SK-N-SH treated with all-trans-retinoic acid at 6 μM for 48 hours (cell line): ENCODE measurements around the gene MYO5C.

Source experiments
- ATAC-seq: fragments of 200-7000 bp; cut with Tn5 transposase; 3 replicates; pipeline ENCODE4 v1.9.1; 2020; ENCODE audit warnings: mild to moderate bottlenecking, moderate library complexity
- ARNTL ChIP-seq: fragments of 450-650 bp; formaldehyde crosslinking; IDR thresholded peaks from 2 replicates; pipeline ENCODE4 v1.5.0; 2020; ENCODE audit warnings: low read depth, mild to moderate bottlenecking, moderate library complexity, borderline replicate concordance
- BACH2 ChIP-seq: fragments of 250-450 bp; sonication (Bioruptor Pico); IDR thresholded peaks from 2 replicates; pipeline ENCODE4 v1.9.0; 2021; ENCODE audit warnings: mild to moderate bottlenecking, borderline replicate concordance
- CSDC2 ChIP-seq: fragments of 250-450 bp; sonication (Bioruptor Pico); IDR thresholded peaks from 2 replicates; pipeline ENCODE4 v1.5.0; 2020; ENCODE audit warnings: mild to moderate bottlenecking, moderate library complexity
- ESRRG ChIP-seq: fragments of 250-450 bp; sonication (Bioruptor Pico); IDR thresholded peaks from 2 replicates; pipeline ENCODE4 v1.6.1; 2021; ENCODE audit warnings: mild to moderate bottlenecking
- GLIS3 ChIP-seq: fragments of 250-450 bp; sonication (Bioruptor Pico); IDR thresholded peaks from 2 replicates; pipeline ENCODE4 v1.5.0; 2020; ENCODE audit warnings: mild to moderate bottlenecking, moderate library complexity
- ISL1 ChIP-seq: fragments of 250-450 bp; sonication (Bioruptor Pico); IDR thresholded peaks from 2 replicates; pipeline ENCODE4 v2.1.2; 2022; ENCODE audit warnings: mild to moderate bottlenecking, moderate library complexity
- OSR1 ChIP-seq: fragments of 250-450 bp; sonication (Bioruptor Pico); IDR thresholded peaks from 2 replicates; pipeline ENCODE4 v1.8.0; 2022; ENCODE audit warnings: moderate library complexity, mild to moderate bottlenecking, inconsistent platforms
- POU6F1 ChIP-seq: fragments of 250-450 bp; sonication (Bioruptor Pico); IDR thresholded peaks from 2 replicates; pipeline ENCODE4 v1.8.0; 2021; ENCODE audit warnings: low read depth, mild to moderate bottlenecking, moderate library complexity, borderline replicate concordance
- PPARA ChIP-seq: fragments of 250-450 bp; sonication (Bioruptor Pico); IDR thresholded peaks from 2 replicates; pipeline ENCODE4 v1.5.0; 2020; ENCODE audit warnings: mild to moderate bottlenecking, borderline replicate concordance
- RARB ChIP-seq: fragments of 250-450 bp; sonication (Bioruptor Pico); IDR thresholded peaks from 2 replicates; pipeline ENCODE4 v1.8.0; 2021; ENCODE audit warnings: mild to moderate bottlenecking, moderate library complexity
- SNAI2 ChIP-seq: fragments of 250-450 bp; sonication (Bioruptor Pico); IDR thresholded peaks from 2 replicates; pipeline ENCODE4 v1.5.0; 2020; ENCODE audit warnings: mild to moderate bottlenecking, moderate library complexity
- TCF4 ChIP-seq: fragments of 250-450 bp; sonication (Bioruptor Pico); IDR thresholded peaks from 2 replicates; pipeline ENCODE4 v1.8.0; 2021; ENCODE audit warnings: mild to moderate bottlenecking, moderate library complexity, borderline replicate concordance
- TOX ChIP-seq: fragments of 250-450 bp; sonication (Bioruptor Pico); IDR thresholded peaks from 2 replicates; pipeline ENCODE4 v1.8.0; 2021; ENCODE audit warnings: mild to moderate bottlenecking, moderate library complexity, borderline replicate concordance
- TSHZ2 ChIP-seq: fragments of 250-450 bp; sonication (Bioruptor Pico); IDR thresholded peaks from 2 replicates; pipeline ENCODE4 v1.5.0; 2020; ENCODE audit warnings: mild to moderate bottlenecking, moderate library complexity
- ZC3H10 ChIP-seq: fragments of 250-450 bp; sonication (Bioruptor Pico); IDR thresholded peaks from 2 replicates; pipeline ENCODE4 v1.5.1; 2021; ENCODE audit warnings: mild to moderate bottlenecking, moderate library complexity
- ZFP3 ChIP-seq: fragments of 250-450 bp; sonication (Bioruptor Pico); IDR thresholded peaks from 2 replicates; pipeline ENCODE4 v1.5.0; 2020; ENCODE audit warnings: mild to moderate bottlenecking, moderate library complexity
- ZFP30 ChIP-seq: fragments of 450-650 bp; formaldehyde crosslinking; IDR thresholded peaks from 2 replicates; pipeline ENCODE4 v1.5.0; 2022; ENCODE audit warnings: mild to moderate bottlenecking, moderate library complexity
- ZNF70 ChIP-seq: fragments of 450-650 bp; formaldehyde crosslinking; IDR thresholded peaks from 2 replicates; pipeline ENCODE4 v1.5.0; 2020; ENCODE audit warnings: mild to moderate bottlenecking, moderate library complexity
- ZNF8 ChIP-seq: fragments of 450-650 bp; formaldehyde crosslinking; IDR thresholded peaks from 2 replicates; pipeline ENCODE4 v1.5.0; 2020; ENCODE audit warnings: mild to moderate bottlenecking, moderate library complexity
- TF ChIP-seq, protein P1 (sequence below): fragments of 250-450 bp; sonication (Bioruptor Pico); IDR thresholded peaks from 2 replicates; pipeline ENCODE4 v1.8.0; 2020; ENCODE audit warnings: mild to moderate bottlenecking, moderate library complexity, borderline replicate concordance
- TF ChIP-seq, protein P2 (sequence below): fragments of 250-450 bp; sonication (Bioruptor Pico); IDR thresholded peaks from 2 replicates; pipeline ENCODE4 v1.5.1; 2020; ENCODE audit warnings: low read depth, mild to moderate bottlenecking, moderate library complexity

MYO5C gene

GRCh38 chr15:52317022-52317421 is 21.4 kb upstream of the MYO5C start:
- ATAC-seq, result no peak
- TF ChIP-seq CSDC2 (CRISPR knock-in tag) (no peak), TOX (CRISPR knock-in tag) (no peak), PPARA (CRISPR knock-in tag) (no peak), GLIS3 (CRISPR knock-in tag) (no peak), ZFP3 (CRISPR knock-in tag) (no peak), ESRRG (CRISPR knock-in tag) (no peak)
- TF ChIP-seq, protein P1, sequence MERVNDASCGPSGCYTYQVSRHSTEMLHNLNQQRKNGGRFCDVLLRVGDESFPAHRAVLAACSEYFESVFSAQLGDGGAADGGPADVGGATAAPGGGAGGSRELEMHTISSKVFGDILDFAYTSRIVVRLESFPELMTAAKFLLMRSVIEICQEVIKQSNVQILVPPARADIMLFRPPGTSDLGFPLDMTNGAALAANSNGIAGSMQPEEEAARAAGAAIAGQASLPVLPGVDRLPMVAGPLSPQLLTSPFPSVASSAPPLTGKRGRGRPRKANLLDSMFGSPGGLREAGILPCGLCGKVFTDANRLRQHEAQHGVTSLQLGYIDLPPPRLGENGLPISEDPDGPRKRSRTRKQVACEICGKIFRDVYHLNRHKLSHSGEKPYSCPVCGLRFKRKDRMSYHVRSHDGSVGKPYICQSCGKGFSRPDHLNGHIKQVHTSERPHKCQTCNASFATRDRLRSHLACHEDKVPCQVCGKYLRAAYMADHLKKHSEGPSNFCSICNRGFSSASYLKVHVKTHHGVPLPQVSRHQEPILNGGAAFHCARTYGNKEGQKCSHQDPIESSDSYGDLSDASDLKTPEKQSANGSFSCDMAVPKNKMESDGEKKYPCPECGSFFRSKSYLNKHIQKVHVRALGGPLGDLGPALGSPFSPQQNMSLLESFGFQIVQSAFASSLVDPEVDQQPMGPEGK (CRISPR knock-in tag), result no peak
- TF ChIP-seq, protein P2, sequence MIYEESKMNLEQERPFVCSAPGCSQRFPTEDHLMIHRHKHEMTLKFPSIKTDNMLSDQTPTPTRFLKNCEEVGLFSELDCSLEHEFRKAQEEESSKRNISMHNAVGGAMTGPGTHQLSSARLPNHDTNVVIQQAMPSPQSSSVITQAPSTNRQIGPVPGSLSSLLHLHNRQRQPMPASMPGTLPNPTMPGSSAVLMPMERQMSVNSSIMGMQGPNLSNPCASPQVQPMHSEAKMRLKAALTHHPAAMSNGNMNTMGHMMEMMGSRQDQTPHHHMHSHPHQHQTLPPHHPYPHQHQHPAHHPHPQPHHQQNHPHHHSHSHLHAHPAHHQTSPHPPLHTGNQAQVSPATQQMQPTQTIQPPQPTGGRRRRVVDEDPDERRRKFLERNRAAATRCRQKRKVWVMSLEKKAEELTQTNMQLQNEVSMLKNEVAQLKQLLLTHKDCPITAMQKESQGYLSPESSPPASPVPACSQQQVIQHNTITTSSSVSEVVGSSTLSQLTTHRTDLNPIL, result no peak

DNA sequence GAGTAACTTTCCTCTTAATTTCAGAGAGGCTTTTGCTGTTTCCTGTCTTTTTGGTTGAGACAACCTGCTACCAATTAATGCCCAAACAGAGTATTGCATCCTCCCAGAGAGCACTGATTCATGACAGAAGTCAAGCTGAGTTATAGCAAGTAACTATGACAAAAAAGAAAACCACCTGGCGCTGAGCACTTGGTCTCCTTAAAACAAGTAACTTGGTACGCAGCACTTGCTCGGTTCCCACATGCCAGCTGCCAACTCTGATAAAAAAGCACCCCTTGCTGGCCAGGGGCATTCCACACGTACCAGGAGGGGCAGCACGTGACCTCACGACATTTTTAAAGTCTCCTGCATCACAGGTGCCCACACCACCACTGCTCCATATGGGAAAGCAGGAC is 13.5 kb upstream of the MYO5C start:
- TF ChIP-seq ZNF70 (no peak), ESRRG (CRISPR knock-in tag) (no peak), ARNTL (CRISPR knock-in tag) (no peak), SNAI2 (CRISPR knock-in tag) (no peak), ZC3H10 (CRISPR knock-in tag) (no peak), GLIS3 (CRISPR knock-in tag) (no peak), TSHZ2 (CRISPR knock-in tag) (no peak), BACH2 (CRISPR knock-in tag) (no peak), ZFP3 (CRISPR knock-in tag) (no peak), ISL1 (CRISPR knock-in tag) (no peak), POU6F1 (CRISPR knock-in tag) (no peak), ZFP30 (CRISPR knock-in tag) (no peak), ZNF8 (CRISPR knock-in tag) (no peak), CSDC2 (CRISPR knock-in tag) (no peak)
- TF ChIP-seq, protein P1 (CRISPR knock-in tag), result no peak
- ATAC-seq, result no peak

DNA sequence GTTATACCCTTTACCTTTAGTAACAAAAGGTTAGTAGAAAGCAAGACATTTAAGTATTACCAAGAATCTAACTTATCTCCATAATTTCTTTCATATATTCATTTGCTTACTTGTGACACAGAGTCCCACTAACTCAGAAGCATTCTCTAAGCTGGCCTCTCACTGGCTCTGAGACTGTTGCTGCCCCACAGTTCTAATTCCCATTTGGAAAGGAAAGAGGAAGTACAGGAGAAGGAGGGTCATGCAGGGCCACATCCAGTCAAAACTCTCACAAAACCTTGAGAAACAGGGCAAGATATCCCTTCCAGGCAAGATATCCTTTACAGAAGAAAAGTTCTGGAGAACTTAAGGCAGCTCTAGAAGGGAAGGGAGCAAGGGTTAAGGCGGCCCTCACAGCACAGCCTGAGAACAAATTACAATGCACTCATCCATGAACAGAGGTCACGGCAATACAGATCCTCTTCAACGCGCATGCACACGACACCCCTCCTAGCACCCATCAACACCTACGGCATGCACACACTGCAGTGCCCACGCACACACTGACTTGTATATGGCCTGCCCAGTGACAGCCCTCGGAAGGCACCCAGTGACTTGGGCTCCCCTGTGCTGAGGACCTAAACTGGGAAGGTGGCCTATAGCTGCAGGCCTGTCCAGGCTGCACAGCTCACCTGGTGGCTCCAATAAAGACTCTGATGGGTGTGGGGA is 13.0 kb upstream of the MYO5C start:
- ATAC-seq, result no peak
- TF ChIP-seq ZNF70 (no peak), ZFP3 (CRISPR knock-in tag) (no peak), POU6F1 (CRISPR knock-in tag) (no peak), OSR1 (no peak), ZNF8 (CRISPR knock-in tag) (no peak), TOX (CRISPR knock-in tag) (no peak), GLIS3 (CRISPR knock-in tag) (no peak), TCF4 (CRISPR knock-in tag) (no peak), ISL1 (CRISPR knock-in tag) (no peak), CSDC2 (CRISPR knock-in tag) (no peak), RARB (CRISPR knock-in tag) (no peak), ZC3H10 (CRISPR knock-in tag) (no peak), BACH2 (CRISPR knock-in tag) (no peak), ARNTL (CRISPR knock-in tag) (no peak), ESRRG (CRISPR knock-in tag) (no peak), SNAI2 (CRISPR knock-in tag) (no peak)
- TF ChIP-seq, protein P1 (CRISPR knock-in tag), result no peak
